Cardiac muscle cell (in vitro differentiated cells and primary cell): ENCODE data around the gene LDLRAD4. TPM values are rescaled to one million over a fixed set of nuclear protein-coding genes. Genes with fewer than 3 reads are reported as not detected.

ENCODE experiments used
- DNase-seq, 2 donors: peaks; one replicate each; pipeline versions ENCODE4 v3.0.0 to v3.0.0-alpha.2; 2010 to 2017; ENCODE audit warnings: low read depth in 1 of 2, low spot score in 1 of 2
- H3K27ac ChIP-seq: fragments of 200-600 bp; sonication (generic); 2 replicates; pipeline ENCODE4 v1.5.1; 2016
- H3K27me3 ChIP-seq: fragments of 200-600 bp; sonication (generic); 2 replicates; pipeline ENCODE4 v1.6.0; 2016; ENCODE audit warnings: control low read depth
- H3K36me3 ChIP-seq: fragments of 200-600 bp; sonication (generic); 2 replicates; pipeline ENCODE4 v1.5.1; 2016; ENCODE audit warnings: control low read depth
- H3K4me1 ChIP-seq: fragments of 200-600 bp; sonication (generic); 2 replicates; pipeline ENCODE4 v1.8.1; 2017; ENCODE audit warnings: low read depth, mild to moderate bottlenecking, mixed run types
- H3K4me3 ChIP-seq: fragments of 200-600 bp; sonication (generic); 2 replicates; pipeline ENCODE4 v1.5.1; 2016; ENCODE audit warnings: mild to moderate bottlenecking
- H3K9me3 ChIP-seq: fragments of 200-600 bp; sonication (generic); 2 replicates; pipeline ENCODE4 v1.5.1; 2017; ENCODE audit warnings: low read depth, mild to moderate bottlenecking, control low read depth
- CTCF ChIP-seq: IDR thresholded peaks from 2 replicates; pipeline ENCODE4 v1.5.1; 2012; ENCODE audit warnings: low read depth, mild to moderate bottlenecking, low read length
- polyA plus RNA-seq: library from polyadenylated mRNA; unstranded; fragments of >200 nt; fragmentation: Nextera tagmentation; extraction: Ambion mirVana; gene quantifications from 2 replicates; pipeline ENCODE4 v1.2.1, GENCODE V29; 2016
- total RNA-seq: library from RNA; depleted of rRNA; stranded (reverse); fragments of >200 nt; gene quantifications from 2 replicates; pipeline ENCODE4 v1.2.3, GENCODE V29; 2016

The LDLRAD4 gene
- total and polyA plus RNA-seq, 2 experiments from 2014 or later, result 10.5 to 11.5 TPM

- no peaks in the 10 kb centered on the region for H3K36me3 ChIP-seq
- no peaks in the 10 kb centered on the region for H3K4me1 ChIP-seq
- DNase-seq, result no peak
- no peaks in the 10 kb centered on the region for H3K27me3 ChIP-seq
- H3K4me3 ChIP-seq, result no peak overlapping the region
- H3K9me3 ChIP-seq, result no peaks in the 10 kb centered on the region
- H3K27ac ChIP-seq, result no peak overlapping the region
- no peak for TF ChIP-seq CTCF
These were observed 313.2 kb downstream of the LDLRAD4 start for GRCh38 chr18:13531681-13532325.

- no peak overlapping the region for H3K4me3 ChIP-seq
- H3K9me3 ChIP-seq, result no peaks in the 10 kb centered on the region
- no peaks in the 10 kb centered on the region for H3K36me3 ChIP-seq
- DNase-seq, result no peak
- no peaks in the 10 kb centered on the region for H3K27me3 ChIP-seq
- H3K4me1 ChIP-seq, result no peaks in the 10 kb centered on the region
- H3K27ac ChIP-seq, result no peak overlapping the region
- TF ChIP-seq CTCF, result no peak
These were observed 314.0 kb downstream of the LDLRAD4 start for GRCh38 chr18:13532406-13533075.

- TF ChIP-seq CTCF, result no peak
- Histone ChIP-seq H3K4me3 (no peak overlapping the region), H3K9me3 (no peaks in the 10 kb centered on the region), H3K36me3 (no peaks in the 10 kb centered on the region), H3K4me1 (no peaks in the 10 kb centered on the region), H3K27ac (no peak overlapping the region), H3K27me3 (no peaks in the 10 kb centered on the region)
- no peak for DNase-seq
These were observed 316.1 kb downstream of the LDLRAD4 start for GRCh38 chr18:13534631-13535030.

- Histone ChIP-seq H3K9me3 (no peaks in the 10 kb centered on the region), H3K36me3 (no peaks in the 10 kb centered on the region), H3K27me3 (no peaks in the 10 kb centered on the region), H3K4me3 (no peak overlapping the region), H3K27ac (no peak overlapping the region), H3K4me1 (no peaks in the 10 kb centered on the region)
- no peak for DNase-seq
- TF ChIP-seq CTCF, result no peak
These were observed 318.0 kb downstream of the LDLRAD4 start for GRCh38 chr18:13536578-13536977.

GRCh38 chr18:13537022-13537780, 318.6 kb downstream of the LDLRAD4 start:
- TF ChIP-seq CTCF, result no peak
- H3K4me1 ChIP-seq, result no peaks in the 10 kb centered on the region
- H3K4me3 ChIP-seq, result no peak overlapping the region
- no peak overlapping the region for H3K27ac ChIP-seq
- H3K9me3 ChIP-seq, result no peaks in the 10 kb centered on the region
- no peak for DNase-seq
- H3K36me3 ChIP-seq, result no peaks in the 10 kb centered on the region
- H3K27me3 ChIP-seq, result no peaks in the 10 kb centered on the region
